Muscle of arm (tissue), 12 donors: ENCODE data around the gene CD14. TPM values are rescaled to one million over a fixed set of nuclear protein-coding genes. Genes with fewer than 3 reads are reported as not detected.
"Not testable (repeated sequence)": the region's sequence is repeated elsewhere in the genome, so short reads cannot be mapped to it uniquely, and the experiment has no call there.

Experiments
- DNase-seq: peaks from one replicate; pipeline ENCODE4 v3.0.0-alpha.2; 2013
- polyA plus RNA-seq, 12 donors: library from polyadenylated mRNA; unstranded; fragments of 120-200 nt; gene quantifications; one replicate each; pipeline ENCODE4 v1.2.1, GENCODE V29; 2013; ENCODE audit not compliant: insufficient read length in 12 of 12

The CD14 gene
- polyA plus RNA-seq, 12 donors: 14.9 to 25.8 (median 17.4) TPM; not detected in 1

- no peak for DNase-seq
Measured at GRCh38 chr5:140600096-140600495, 32.9 kb downstream of the CD14 start.

- no peak for DNase-seq
Measured at GRCh38 chr5:140598836-140599235, 34.1 kb downstream of the CD14 start.

- no peak for DNase-seq
Measured at GRCh38 chr5:140596321-140596741, 36.6 kb downstream of the CD14 start.

- peak; percentile 37 for DNase-seq
Measured at GRCh38 chr5:140595538-140596300, 37.3 kb downstream of the CD14 start.

- no peak for DNase-seq
Measured at GRCh38 chr5:140594169-140594568, 38.8 kb downstream of the CD14 start.

GRCh38 chr5:140593070-140593469 is 39.9 kb downstream of the CD14 start:
- not testable (repeated sequence) for DNase-seq

- no peak for DNase-seq
Measured at GRCh38 chr5:140591747-140592372, 41.1 kb downstream of the CD14 start.

GRCh38 chr5:140590861-140591260 is 42.1 kb downstream of the CD14 start:
- no peak for DNase-seq

- no peak for DNase-seq
Measured at GRCh38 chr5:140588311-140589070, 44.5 kb downstream of the CD14 start.

- no peak for DNase-seq
Measured at GRCh38 chr5:140587495-140587894, 45.5 kb downstream of the CD14 start.

Other genes starting within 250 kb of the CD14 start
- 10 to 100 TPM in 11 of 12 donors, not detected in 1; 54.8 to 98.4 (median 69.7) TPM for gene ANKHD1, start 231.3 kb downstream of the CD14 start, polyA plus RNA-seq
- gene EIF4EBP3, start 85.5 kb downstream of the CD14 start, polyA plus RNA-seq: 10 to 100 TPM in 3 of 12 donors, 1 to 10 TPM in 7, not detected in 2; 5.0 to 11.0 (median 8.6) TPM
- 10 to 100 TPM in 11 of 12 donors, not detected in 1; 16.2 to 25.3 (median 21.7) TPM for gene SRA1, start 75.7 kb downstream of the CD14 start, polyA plus RNA-seq
- gene APBB3, start 68.6 kb downstream of the CD14 start, polyA plus RNA-seq: 10 to 100 TPM in 11 of 12 donors, not detected in 1; 14.8 to 40.5 (median 22.9) TPM
- 10 to 100 TPM in 11 of 12 donors, not detected in 1; 35.4 to 65.9 (median 56.3) TPM for gene SLC35A4, start 68.3 kb downstream of the CD14 start, polyA plus RNA-seq
- gene TMCO6, start 6.3 kb upstream of the CD14 start, polyA plus RNA-seq: 10 to 100 TPM in 4 of 12 donors, 1 to 10 TPM in 7, not detected in 1; 6.0 to 21.9 (median 8.0) TPM
- gene NDUFA2, start 14.5 kb upstream of the CD14 start, polyA plus RNA-seq: 10 to 100 TPM in 11 of 12 donors, not detected in 1; 28.6 to 63.2 (median 52.0) TPM
- 100 to 1,000 TPM in 4 of 12 donors, 10 to 100 TPM in 7, not detected in 1; 83.7 to 175 (median 93.7) TPM for gene IK, start 14.7 kb upstream of the CD14 start, polyA plus RNA-seq
- 10 to 100 TPM in 11 of 12 donors, not detected in 1; 11.1 to 17.2 (median 13.0) TPM for gene WDR55, start 31.7 kb upstream of the CD14 start, polyA plus RNA-seq
- under 1 TPM in 4 of 12 donors, not detected in 8; 0.09 to 0.27 (median 0.22) TPM for gene DND1, start 40.4 kb upstream of the CD14 start, polyA plus RNA-seq
- gene HARS1, start 58.2 kb upstream of the CD14 start, polyA plus RNA-seq: 10 to 100 TPM in 11 of 12 donors, not detected in 1; 28.7 to 58.3 (median 48.2) TPM
- 10 to 100 TPM in 11 of 12 donors, not detected in 1; 23.0 to 36.9 (median 26.0) TPM for gene HARS2, start 58.3 kb upstream of the CD14 start, polyA plus RNA-seq
- gene ZMAT2, start 67.3 kb upstream of the CD14 start, polyA plus RNA-seq: 100 to 1,000 TPM in 1 of 12 donors, 10 to 100 TPM in 10, not detected in 1; 74.3 to 102 (median 83.6) TPM
- under 1 TPM in 4 of 12 donors, not detected in 8; 0.04 to 0.12 (median 0.07) TPM for gene PCDHA1, start 153.0 kb upstream of the CD14 start, polyA plus RNA-seq
- under 1 TPM in 7 of 12 donors, not detected in 5; 0.04 to 0.16 (median 0.10) TPM for gene PCDHA2, start 161.7 kb upstream of the CD14 start, polyA plus RNA-seq
- gene PCDHA3, start 167.9 kb upstream of the CD14 start, polyA plus RNA-seq: under 1 TPM in 10 of 12 donors, not detected in 2; 0.09 to 0.48 (median 0.18) TPM
- gene PCDHA4, start 173.9 kb upstream of the CD14 start, polyA plus RNA-seq: under 1 TPM in 10 of 12 donors, not detected in 2; 0.16 to 0.39 (median 0.31) TPM
- gene PCDHA5, start 188.4 kb upstream of the CD14 start, polyA plus RNA-seq: under 1 TPM in 6 of 12 donors, not detected in 6; 0.04 to 0.19 (median 0.09) TPM
- under 1 TPM in 9 of 12 donors, not detected in 3; 0.07 to 0.50 (median 0.17) TPM for gene PCDHA6, start 194.8 kb upstream of the CD14 start, polyA plus RNA-seq
- under 1 TPM in 9 of 12 donors, not detected in 3; 0.05 to 0.28 (median 0.17) TPM for gene PCDHA7, start 201.1 kb upstream of the CD14 start, polyA plus RNA-seq
- under 1 TPM in 4 of 12 donors, not detected in 8; 0.05 to 0.14 (median 0.07) TPM for gene PCDHA8, start 208.0 kb upstream of the CD14 start, polyA plus RNA-seq
- gene PCDHA9, start 215.2 kb upstream of the CD14 start, polyA plus RNA-seq: under 1 TPM in 6 of 12 donors, not detected in 6; 0.03 to 0.07 (median 0.03) TPM
- under 1 TPM in 10 of 12 donors, not detected in 2; 0.04 to 0.25 (median 0.10) TPM for gene PCDHA10, start 222.7 kb upstream of the CD14 start, polyA plus RNA-seq
- under 1 TPM in 7 of 12 donors, not detected in 5; 0.05 to 0.38 (median 0.14) TPM for gene PCDHA11, start 235.8 kb upstream of the CD14 start, polyA plus RNA-seq
- under 1 TPM in 6 of 12 donors, not detected in 6; 0.04 to 0.28 (median 0.06) TPM for gene PCDHA12, start 242.1 kb upstream of the CD14 start, polyA plus RNA-seq
- gene PCDHA13, start 248.9 kb upstream of the CD14 start, polyA plus RNA-seq: 1 to 10 TPM in 1 of 12 donors, under 1 TPM in 7, not detected in 4; 0.03 to 2.8 (median 0.06) TPM